Choroid plexus epithelial cell (primary cell): Measurements from ENCODE around the gene IFI6.

ENCODE experiments used
- DNase-seq: peaks from one replicate; pipeline ENCODE4 v3.0.0-alpha.2; 2010; ENCODE audit warnings: low read depth
- H3K4me3 ChIP-seq: 2 replicates; pipeline ENCODE4 v1.5.1; 2011; ENCODE audit warnings: low read depth, mild to moderate bottlenecking, control low read depth, low read length, moderate library complexity
- CTCF ChIP-seq: conservative IDR thresholded peaks from 2 replicates; pipeline ENCODE4 v1.5.1; 2011; ENCODE audit warnings: low read depth, mild to moderate bottlenecking, control low read depth, inconsistent platforms, low read length, moderate library complexity

The IFI6 gene

GRCh38 chr1:27671964-27672749, at the start of gene IFI6:
Gene IFI6, minus strand, starts transcription at chr1:27672192. Its CDS starts 2,878 bp downstream, at chr1:27669314.
- TF ChIP-seq CTCF = peak; percentile 58
- peak within 1 kb of the TSS; percentile 64 for H3K4me3 ChIP-seq
- DNase-seq = peak; percentile 98

GRCh38 chr1:27719286-27720251, 47.6 kb upstream of the IFI6 start:
- peak; percentile 59 for TF ChIP-seq CTCF
- no peak overlapping the region for H3K4me3 ChIP-seq
- peak; percentile 47 for DNase-seq

GRCh38 chr1:27716262-27716895, 44.4 kb upstream of the IFI6 start:
- no peak overlapping the region for H3K4me3 ChIP-seq
- no peak for TF ChIP-seq CTCF
- no peak for DNase-seq

GRCh38 chr1:27713869-27714513, 42.0 kb upstream of the IFI6 start:
- TF ChIP-seq CTCF = no peak
- H3K4me3 ChIP-seq = no peak overlapping the region

GRCh38 chr1:27713139-27713725, 41.2 kb upstream of the IFI6 start:
- no peak for DNase-seq
- no peak overlapping the region for H3K4me3 ChIP-seq

More at GRCh38 chr1:27713869-27714513, 42.0 kb upstream of the IFI6 start:
- no peak for DNase-seq

More at GRCh38 chr1:27713139-27713725, 41.2 kb upstream of the IFI6 start:
- no peak for TF ChIP-seq CTCF
